H1 (cell line): ENCODE results near the gene ESYT2. TPM values are rescaled to one million over a fixed set of nuclear protein-coding genes. Genes with fewer than 3 reads are reported as not detected.

ENCODE experiments used
- CTBP2 ChIP-seq: IDR thresholded peaks from 2 replicates; pipeline ENCODE4 v1.7.0; 2011; ENCODE audit warnings: borderline replicate concordance, mild to moderate bottlenecking, moderate library complexity, mixed read lengths, low read length; ENCODE audit not compliant: insufficient read depth, insufficient read length
- POLR2AphosphoS5 ChIP-seq: IDR thresholded peaks from 2 replicates; pipeline ENCODE4 v1.6.1; 2011; ENCODE audit warnings: low read depth, low read length
- RNF2 ChIP-seq: fragments of 200-900, 300-1000 bp; sonication (generic); IDR thresholded peaks from 2 replicates; pipeline ENCODE4 v1.7.1; 2016; ENCODE audit warnings: borderline replicate concordance, low read depth, mild to moderate bottlenecking, antibody characterized with exemption, low read length; ENCODE audit not compliant: poor library complexity, severe bottlenecking; ENCODE audit errors: missing control alignments
- SIX5 ChIP-seq: IDR thresholded peaks from 2 replicates; pipeline ENCODE4 v1.6.1; 2011; ENCODE audit warnings: mild to moderate bottlenecking, low read depth, low read length
- TCF12 ChIP-seq: IDR thresholded peaks from 2 replicates; pipeline ENCODE4 v1.6.1; 2011; ENCODE audit warnings: low read depth, mild to moderate bottlenecking, low read length
- polyA plus RNA-seq, 7 experiments: library from polyadenylated mRNA; depleted of rRNA in 3 of 7; stranded (reverse) in 5 of 7; unstranded in 2 of 7; fragments of >200 nt in 5 of 7; fragments of 200-250 nt in 2 of 7; gene quantifications; 1 replicate in 5 of 7; 2 replicates in 1 of 7; 4 replicates in 1 of 7; pipeline versions ENCODE4 v1.2.1 to v1.2.3, GENCODE V29; 2011 to 2013; ENCODE audit warnings: missing spikeins in 2 of 7, mixed read lengths in 2 of 7
- total RNA-seq: library from RNA; stranded (reverse); fragmentation: NEBNext Ultra II Directional; extraction: Animal tissue kit (Norgen Biotek cat#: 25700); gene quantifications from 2 replicates; pipeline ENCODE4 v1.2.1, GENCODE V29; 2021
- TF ChIP-seq, protein P1 (sequence below): fragments of 300-600 bp; sonication (generic); IDR thresholded peaks from 2 replicates; pipeline ENCODE4 v1.7.1; 2012; ENCODE audit warnings: low read length, moderate library complexity, mild to moderate bottlenecking, inconsistent platforms; ENCODE audit not compliant: insufficient replicate concordance
- TF ChIP-seq, protein P2 (sequence below), 3 experiments: IDR thresholded peaks; 1 replicate in 2 of 3; 2 replicates in 1 of 3; pipeline versions ENCODE4 v1.5.1 to v1.6.1; 2011; ENCODE audit warnings: low read length in 3 of 3, mild to moderate bottlenecking in 3 of 3, inconsistent platforms in 2 of 3, low read depth in 1 of 3, moderate library complexity in 1 of 3; ENCODE audit not compliant: insufficient read depth in 1 of 3; ENCODE audit errors: control extremely low read depth in 1 of 3

Gene ESYT2
- total and polyA plus RNA-seq, 2 of the 8 experiments (the other 6 are each of a cell fraction or from before 2014, with no cell fraction given) = 27.0 to 37.5 TPM

DNA sequence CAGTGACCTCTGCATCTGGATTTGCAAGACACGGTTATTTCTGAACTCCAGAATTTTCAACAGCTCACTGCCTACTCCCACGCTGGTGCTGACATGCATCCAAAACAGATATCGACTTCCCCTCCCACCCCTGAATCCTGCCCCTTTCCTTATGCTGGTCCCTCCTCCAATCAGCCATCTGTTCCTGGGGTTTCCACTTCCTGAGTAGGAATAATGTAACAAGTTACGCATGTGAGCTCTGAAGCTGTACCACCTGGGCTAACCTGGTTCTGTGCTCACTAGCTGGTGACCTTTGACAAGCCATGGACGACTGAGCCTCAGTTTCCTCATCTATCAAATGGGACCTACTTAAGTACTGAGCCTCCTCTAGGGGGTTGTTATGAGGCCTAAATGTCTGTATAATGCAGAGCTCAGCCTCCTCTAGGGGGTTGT, 123.0 kb downstream of the ESYT2 start (continued):
- TF ChIP-seq TCF12 (no peak), RNF2 (no peak), CTBP2 (no peak), POLR2AphosphoS5 (no peak), SIX5 (no peak)
- TF ChIP-seq, protein P1, sequence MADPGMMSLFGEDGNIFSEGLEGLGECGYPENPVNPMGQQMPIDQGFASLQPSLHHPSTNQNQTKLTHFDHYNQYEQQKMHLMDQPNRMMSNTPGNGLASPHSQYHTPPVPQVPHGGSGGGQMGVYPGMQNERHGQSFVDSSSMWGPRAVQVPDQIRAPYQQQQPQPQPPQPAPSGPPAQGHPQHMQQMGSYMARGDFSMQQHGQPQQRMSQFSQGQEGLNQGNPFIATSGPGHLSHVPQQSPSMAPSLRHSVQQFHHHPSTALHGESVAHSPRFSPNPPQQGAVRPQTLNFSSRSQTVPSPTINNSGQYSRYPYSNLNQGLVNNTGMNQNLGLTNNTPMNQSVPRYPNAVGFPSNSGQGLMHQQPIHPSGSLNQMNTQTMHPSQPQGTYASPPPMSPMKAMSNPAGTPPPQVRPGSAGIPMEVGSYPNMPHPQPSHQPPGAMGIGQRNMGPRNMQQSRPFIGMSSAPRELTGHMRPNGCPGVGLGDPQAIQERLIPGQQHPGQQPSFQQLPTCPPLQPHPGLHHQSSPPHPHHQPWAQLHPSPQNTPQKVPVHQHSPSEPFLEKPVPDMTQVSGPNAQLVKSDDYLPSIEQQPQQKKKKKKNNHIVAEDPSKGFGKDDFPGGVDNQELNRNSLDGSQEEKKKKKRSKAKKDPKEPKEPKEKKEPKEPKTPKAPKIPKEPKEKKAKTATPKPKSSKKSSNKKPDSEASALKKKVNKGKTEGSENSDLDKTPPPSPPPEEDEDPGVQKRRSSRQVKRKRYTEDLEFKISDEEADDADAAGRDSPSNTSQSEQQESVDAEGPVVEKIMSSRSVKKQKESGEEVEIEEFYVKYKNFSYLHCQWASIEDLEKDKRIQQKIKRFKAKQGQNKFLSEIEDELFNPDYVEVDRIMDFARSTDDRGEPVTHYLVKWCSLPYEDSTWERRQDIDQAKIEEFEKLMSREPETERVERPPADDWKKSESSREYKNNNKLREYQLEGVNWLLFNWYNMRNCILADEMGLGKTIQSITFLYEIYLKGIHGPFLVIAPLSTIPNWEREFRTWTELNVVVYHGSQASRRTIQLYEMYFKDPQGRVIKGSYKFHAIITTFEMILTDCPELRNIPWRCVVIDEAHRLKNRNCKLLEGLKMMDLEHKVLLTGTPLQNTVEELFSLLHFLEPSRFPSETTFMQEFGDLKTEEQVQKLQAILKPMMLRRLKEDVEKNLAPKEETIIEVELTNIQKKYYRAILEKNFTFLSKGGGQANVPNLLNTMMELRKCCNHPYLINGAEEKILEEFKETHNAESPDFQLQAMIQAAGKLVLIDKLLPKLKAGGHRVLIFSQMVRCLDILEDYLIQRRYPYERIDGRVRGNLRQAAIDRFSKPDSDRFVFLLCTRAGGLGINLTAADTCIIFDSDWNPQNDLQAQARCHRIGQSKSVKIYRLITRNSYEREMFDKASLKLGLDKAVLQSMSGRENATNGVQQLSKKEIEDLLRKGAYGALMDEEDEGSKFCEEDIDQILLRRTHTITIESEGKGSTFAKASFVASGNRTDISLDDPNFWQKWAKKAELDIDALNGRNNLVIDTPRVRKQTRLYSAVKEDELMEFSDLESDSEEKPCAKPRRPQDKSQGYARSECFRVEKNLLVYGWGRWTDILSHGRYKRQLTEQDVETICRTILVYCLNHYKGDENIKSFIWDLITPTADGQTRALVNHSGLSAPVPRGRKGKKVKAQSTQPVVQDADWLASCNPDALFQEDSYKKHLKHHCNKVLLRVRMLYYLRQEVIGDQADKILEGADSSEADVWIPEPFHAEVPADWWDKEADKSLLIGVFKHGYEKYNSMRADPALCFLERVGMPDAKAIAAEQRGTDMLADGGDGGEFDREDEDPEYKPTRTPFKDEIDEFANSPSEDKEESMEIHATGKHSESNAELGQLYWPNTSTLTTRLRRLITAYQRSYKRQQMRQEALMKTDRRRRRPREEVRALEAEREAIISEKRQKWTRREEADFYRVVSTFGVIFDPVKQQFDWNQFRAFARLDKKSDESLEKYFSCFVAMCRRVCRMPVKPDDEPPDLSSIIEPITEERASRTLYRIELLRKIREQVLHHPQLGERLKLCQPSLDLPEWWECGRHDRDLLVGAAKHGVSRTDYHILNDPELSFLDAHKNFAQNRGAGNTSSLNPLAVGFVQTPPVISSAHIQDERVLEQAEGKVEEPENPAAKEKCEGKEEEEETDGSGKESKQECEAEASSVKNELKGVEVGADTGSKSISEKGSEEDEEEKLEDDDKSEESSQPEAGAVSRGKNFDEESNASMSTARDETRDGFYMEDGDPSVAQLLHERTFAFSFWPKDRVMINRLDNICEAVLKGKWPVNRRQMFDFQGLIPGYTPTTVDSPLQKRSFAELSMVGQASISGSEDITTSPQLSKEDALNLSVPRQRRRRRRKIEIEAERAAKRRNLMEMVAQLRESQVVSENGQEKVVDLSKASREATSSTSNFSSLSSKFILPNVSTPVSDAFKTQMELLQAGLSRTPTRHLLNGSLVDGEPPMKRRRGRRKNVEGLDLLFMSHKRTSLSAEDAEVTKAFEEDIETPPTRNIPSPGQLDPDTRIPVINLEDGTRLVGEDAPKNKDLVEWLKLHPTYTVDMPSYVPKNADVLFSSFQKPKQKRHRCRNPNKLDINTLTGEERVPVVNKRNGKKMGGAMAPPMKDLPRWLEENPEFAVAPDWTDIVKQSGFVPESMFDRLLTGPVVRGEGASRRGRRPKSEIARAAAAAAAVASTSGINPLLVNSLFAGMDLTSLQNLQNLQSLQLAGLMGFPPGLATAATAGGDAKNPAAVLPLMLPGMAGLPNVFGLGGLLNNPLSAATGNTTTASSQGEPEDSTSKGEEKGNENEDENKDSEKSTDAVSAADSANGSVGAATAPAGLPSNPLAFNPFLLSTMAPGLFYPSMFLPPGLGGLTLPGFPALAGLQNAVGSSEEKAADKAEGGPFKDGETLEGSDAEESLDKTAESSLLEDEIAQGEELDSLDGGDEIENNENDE = no peak
- TF ChIP-seq, protein P2, sequence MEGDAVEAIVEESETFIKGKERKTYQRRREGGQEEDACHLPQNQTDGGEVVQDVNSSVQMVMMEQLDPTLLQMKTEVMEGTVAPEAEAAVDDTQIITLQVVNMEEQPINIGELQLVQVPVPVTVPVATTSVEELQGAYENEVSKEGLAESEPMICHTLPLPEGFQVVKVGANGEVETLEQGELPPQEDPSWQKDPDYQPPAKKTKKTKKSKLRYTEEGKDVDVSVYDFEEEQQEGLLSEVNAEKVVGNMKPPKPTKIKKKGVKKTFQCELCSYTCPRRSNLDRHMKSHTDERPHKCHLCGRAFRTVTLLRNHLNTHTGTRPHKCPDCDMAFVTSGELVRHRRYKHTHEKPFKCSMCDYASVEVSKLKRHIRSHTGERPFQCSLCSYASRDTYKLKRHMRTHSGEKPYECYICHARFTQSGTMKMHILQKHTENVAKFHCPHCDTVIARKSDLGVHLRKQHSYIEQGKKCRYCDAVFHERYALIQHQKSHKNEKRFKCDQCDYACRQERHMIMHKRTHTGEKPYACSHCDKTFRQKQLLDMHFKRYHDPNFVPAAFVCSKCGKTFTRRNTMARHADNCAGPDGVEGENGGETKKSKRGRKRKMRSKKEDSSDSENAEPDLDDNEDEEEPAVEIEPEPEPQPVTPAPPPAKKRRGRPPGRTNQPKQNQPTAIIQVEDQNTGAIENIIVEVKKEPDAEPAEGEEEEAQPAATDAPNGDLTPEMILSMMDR (IDR thresholded peaks at IDR 0.05; ENCODE audit: control extremely low read depth in 1 of 3, insufficient read depth in 1 of 3, low read depth in 1 of 3, low read length in 3 of 3) = no peak
